NCI-H2171 treated with DMSO at 0.1 percent for 48 hours (cell line): Measurements from ENCODE around the gene MARCHF9.

Experiments
- DNase-seq: peaks from one replicate; lab custom pipeline; 2025; lab: John Stamatoyannopoulos, UW

Gene MARCHF9

GRCh38 chr12:57737467-57738460 is 17.1 kb upstream of the MARCHF9 start:
- DNase-seq = peak; percentile 18

GRCh38 chr12:57738661-57739237 is 16.2 kb upstream of the MARCHF9 start, which contains the start of gene AGAP2:
AGAP2 (minus strand) TSS chr12:57738742; CDS start chr12:57738246, 496 bp downstream.
- DNase-seq = peak; percentile 49

DNA sequence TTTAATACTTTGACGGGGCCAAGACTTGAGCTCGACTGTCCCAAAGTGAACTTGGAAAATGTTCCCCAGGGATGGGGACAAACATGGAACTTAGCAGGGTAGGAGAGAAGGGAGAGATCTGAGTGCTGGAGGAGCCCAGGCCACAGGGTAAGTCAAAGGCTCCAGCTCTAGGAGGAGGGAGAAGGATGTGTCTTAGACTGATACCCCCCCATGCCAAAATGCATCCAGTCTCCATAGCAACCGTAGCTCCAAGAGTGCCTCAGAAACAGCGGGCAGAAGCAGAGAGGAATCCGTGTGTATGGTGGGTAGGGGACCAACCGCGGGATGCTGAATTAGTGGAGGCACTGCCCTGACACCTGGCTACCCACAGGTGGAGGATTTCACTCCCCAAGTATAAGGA is 15.5 kb upstream of the MARCHF9 start:
- no peak for DNase-seq

DNA sequence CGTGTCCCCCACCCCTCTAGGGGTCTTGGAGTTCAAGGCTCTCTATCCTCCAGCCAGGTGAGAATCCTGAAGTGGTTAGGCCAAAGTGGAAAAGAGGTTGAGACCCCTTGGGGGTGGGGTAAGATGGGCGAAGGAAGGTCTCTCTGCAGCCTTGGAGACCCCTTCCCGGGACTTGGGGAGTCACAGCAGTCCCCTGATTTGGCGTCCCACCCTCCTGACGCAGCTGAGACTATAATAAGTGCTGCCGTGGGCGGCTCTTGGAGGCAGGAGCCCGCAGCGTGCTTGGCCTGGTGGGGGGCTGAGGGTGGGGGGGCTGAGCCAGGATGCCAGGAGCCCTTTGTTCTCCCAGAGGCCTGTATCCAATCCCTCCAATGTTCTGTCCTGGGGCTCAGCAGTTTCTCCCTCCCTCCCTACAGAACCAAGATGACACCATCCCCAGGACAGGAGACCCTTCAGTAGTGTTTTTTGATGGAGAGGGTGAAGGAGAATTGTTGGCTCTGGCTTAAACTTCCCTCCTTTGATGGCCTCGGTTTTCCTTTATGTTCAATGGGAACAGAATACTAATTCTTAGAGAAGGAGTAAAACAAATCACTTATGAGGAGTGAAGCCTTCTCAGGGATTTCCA is 14.9 kb upstream of the MARCHF9 start:
- DNase-seq = no peak

GRCh38 chr12:57740656-57741412 is 14.1 kb upstream of the MARCHF9 start:
- no peak for DNase-seq

DNA sequence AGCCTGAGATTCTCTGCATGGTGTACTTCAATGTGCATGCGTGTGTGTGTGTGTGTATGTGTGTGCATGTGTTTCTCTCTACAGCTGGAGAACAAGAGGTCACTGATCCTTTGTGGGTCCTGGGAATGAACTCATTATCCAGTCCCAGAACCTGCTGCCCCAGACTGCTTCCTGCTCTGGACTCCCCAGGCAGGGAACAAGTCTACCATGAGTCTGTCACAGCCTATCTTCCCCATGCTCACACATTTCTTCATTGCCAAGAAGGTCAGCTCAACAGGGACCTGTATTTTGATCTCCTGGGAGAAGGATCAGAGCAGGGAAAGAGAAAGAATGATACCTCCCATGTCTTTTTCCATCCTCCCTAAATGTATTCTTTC is 13.5 kb upstream of the MARCHF9 start:
- DNase-seq = no peak

DNA sequence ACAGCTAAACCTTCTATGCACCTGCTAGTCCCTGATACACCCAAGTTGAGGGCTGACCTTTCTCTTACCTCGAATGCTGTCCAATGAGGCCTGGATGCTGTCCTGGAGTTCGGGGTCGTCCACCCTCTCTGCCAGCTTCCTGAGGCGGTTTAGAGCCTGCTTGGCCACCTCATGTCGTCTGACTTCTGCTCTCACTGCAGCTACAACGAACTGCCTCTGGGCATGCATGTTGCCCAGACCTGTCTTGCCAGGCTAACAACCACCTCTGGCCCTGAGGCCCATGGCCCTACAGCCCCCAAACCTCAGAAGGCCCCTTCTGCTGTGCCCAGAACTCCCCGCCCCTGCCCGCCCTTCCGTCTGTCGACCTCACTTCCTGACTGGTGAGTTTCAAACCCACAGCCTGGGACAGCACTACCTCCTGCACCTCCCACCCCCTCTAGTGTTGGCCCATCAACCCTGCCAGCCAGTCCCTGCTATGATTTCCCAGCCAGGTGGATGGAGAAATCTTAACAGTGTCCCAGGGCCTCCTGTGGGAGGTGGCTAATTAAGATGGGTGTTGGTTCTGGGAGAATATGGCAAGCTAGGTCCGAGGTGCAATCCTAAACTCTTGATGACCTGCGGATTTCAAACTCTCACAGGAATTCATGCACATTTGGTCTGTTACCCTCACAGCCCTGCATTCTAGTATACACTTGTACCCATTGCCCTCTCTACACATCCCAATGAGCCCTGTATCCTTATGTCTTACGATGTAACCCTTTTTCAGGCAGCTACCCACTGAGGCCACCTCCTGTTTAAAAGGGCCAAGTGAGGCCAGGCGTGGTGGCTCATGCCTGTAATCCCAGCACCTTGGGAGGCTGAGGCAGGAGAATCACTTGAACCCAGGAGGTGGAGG is 12.8 kb upstream of the MARCHF9 start:
- DNase-seq = no peak

DNA sequence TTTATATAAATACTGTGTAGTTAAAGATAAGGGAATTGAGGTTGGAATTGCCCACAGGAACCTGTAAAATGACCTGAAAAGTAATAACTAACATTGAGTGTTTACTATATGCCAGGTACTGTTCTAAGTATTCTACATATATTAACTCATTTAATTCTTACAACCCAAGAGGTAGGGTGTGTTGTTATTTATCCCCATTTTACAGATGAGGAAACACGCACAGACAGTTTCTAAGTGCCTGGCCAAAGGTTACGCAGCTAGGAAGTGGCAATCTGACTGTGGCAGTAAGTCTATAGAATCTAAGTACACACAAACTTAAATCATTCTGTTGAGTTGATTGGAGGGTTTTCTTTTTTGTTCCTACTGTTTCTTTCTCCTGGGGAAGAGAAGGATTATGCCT is 11.1 kb upstream of the MARCHF9 start:
- DNase-seq = no peak

GRCh38 chr12:57744194-57744776 is 10.6 kb upstream of the MARCHF9 start:
- DNase-seq = no peak

DNA sequence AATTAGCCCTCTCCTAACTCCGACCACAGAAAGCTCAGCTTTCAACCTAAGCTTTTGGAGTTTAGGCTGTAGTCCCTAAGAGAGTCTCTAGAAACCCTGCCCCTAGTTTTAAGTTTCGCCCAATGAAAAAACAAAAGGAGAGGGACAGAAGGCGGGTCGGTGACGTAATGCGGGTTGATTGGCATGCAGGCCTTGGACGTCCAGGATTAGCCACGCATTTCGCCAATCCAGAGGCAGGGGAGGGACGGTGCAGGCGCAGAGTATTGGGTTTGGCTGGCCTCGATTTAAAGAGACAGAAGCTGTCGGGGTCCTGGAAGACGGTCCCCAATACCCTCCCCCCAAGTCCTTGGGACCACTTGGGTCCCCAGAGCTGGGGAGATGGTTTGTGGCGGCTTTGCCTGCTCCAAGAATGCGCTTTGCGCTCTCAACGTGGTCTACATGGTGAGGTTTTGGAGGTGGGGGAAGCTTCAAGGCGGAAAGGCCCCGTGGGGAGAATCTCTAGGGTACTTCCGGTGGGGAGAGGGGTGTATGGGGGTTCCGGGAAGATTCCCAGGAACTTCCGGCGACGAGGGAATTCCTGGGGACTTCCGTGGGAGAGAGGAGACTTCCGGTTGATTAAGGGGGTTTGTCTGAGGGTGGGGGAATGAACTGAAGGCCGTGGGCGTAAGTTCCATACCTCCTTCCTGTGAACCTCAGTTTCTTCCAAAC is 10.0 kb upstream of the MARCHF9 start, which contains the start of gene TSPAN31:
Gene TSPAN31 (plus strand): TSS at position 263 of the 708 bp plus-strand sequence. CDS start 116 bp downstream, at position 379.
- DNase-seq = peak; percentile 99

DNA sequence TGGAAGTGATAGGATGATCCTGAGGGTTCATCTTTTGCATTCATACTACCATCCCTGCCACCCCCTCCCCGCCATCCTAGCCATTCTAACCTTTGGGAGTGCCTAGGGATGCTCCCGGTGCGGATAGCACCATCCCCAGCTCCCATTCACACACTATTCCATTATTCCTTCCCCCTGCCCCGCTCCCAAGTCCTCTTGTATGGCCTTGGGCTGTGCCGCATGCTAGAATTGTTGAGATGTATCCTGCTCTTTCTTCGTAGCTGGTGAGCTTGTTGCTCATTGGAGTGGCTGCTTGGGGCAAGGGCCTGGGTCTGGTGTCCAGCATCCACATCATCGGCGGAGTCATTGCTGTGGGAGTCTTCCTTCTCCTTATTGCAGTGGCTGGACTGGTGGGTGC is 9.4 kb upstream of the MARCHF9 start:
- DNase-seq = no peak

GRCh38 chr12:57746025-57746424 is 8.9 kb upstream of the MARCHF9 start:
- no peak for DNase-seq

DNA sequence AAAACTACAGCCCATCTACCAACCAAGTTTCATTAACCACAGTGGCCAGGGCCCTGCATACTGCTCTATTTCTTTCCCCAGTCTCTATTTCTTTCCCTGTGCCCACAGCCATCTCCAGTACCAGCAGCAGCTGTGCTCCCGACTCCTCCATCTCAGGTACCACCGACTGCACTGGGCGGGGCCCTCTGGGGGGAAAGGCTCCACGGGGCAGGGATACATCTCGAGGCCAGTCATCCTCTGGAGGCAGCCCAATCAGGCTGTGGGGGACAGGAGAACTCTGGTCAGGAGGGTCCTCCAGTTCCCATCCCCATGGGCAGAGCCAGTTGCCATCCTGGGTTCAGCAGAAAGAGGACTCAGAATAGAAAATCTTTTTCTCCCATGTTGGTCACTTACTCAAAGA is 5.8 kb upstream of the MARCHF9 start:
- no peak for DNase-seq

DNA sequence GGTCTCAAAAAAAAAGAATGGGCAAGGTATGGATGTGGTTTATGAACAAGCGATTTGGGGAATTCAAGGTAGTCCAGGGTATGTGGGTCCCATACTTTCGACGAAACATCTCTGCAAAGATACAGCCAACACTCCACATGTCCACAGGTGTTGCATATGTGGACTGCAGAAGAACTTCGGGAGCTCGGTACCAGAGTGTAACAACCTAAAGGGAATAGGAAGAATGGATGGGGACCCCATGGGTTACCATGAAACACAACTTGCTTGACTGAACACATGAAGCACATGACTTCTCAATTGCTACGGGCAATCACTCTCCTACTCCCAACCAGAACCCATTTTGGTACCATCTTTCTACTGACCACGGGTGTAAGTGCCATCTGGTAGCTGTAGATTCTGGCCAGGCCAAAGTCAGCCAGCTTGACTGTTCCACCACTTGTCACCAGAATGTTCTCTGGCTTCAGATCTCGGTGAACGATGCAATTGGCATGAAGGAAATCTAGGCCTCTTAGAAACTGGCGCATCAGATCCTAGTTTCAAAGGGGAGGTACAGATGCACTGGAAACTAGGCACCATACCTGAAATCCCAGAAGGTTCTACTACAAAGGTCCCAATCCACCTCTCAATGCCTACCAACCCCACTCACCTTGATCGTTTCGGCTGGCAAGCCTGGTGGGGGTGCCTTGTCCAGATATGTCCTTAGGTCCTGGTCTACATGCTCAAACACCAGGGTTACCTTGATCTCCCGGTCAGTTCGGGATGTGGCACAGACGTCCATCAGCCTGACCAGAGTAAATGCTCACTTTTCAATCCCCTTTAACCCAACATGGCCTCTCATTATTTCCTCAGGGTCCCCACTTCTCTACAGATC is 4.1 kb upstream of the MARCHF9 start:
- DNase-seq = no peak

GRCh38 chr12:57751432-57751787 is 3.5 kb upstream of the MARCHF9 start:
- no peak for DNase-seq

- DNase-seq = peak; percentile 99
Measured at GRCh38 chr12:57751788-57752667, 2.9 kb upstream of the MARCHF9 start, which contains the start of gene CDK4. CDK4 (minus strand) TSS chr12:57752310; CDS start chr12:57751717, 593 bp downstream.

DNA sequence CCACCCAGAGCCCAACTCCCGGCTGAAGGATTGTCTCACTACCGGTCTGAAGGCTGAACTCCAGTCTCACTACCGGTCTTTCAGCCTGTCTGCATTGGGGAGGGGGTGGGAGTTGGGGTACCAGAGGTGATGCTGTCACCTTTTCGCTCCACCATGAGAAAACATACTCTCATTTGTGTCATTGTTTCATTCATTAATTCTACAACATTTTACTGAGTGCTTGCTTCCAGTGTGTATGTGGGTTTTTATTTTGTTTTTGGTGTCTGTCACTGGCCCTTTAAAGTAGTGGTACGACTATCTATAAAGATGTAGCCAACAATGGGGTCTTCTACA is 2.3 kb upstream of the MARCHF9 start:
- no peak for DNase-seq

DNA sequence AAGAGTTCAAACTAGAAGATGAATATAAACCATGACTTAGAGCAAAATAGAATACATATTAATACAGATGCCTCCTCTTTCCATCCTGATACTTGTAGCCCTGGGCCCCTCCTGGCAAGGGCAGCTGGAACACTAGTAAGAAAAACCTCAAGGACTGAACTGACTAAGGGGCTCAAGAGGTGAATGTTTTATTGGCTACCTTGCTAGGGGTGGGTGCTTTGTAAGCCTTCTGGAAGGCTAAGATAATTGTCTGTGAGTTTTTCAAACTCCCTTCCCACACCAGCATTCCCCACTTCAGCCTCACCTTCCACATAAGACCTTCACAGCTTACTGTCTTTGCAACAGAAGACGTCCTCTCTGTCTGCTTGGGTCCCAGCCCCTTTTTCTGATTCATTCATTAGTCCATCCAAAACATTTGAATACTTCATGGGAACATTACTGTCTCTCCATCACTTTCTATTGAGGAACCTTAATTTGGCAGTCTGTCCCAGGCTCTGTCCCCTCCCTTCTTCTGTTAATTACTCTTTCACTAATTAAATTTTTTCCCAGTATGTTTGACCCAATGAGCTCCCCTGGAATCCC is 1.1 kb upstream of the MARCHF9 start:
- DNase-seq = no peak
